OCI-LY7 (cell line): ENCODE results near the gene FNBP1. TPM values are rescaled to one million over a fixed set of nuclear protein-coding genes. Genes with fewer than 3 reads are reported as not detected.

Experiments used
- BruUV-seq: library from RNA; stranded (reverse); fragments of 400-500 nt; replicated peaks from 2 replicates; lab custom pipeline; 2021; lab: Mats Ljungman, UMichigan
- CTCF ChIA-PET: fragments of 300-600 bp; sonication (Branson Sonifier 250); formaldehyde crosslinking; loops from one replicate; lab custom pipeline; 2022; ENCODE audit warnings: antibody characterized with exemption; ENCODE audit not compliant: unreplicated experiment; lab: Charles Lee
- POLR2A ChIA-PET: fragments of 300-600 bp; sonication (Branson Sonifier 250); formaldehyde crosslinking; loops from one replicate; lab custom pipeline; 2022; ENCODE audit warnings: antibody characterized with exemption; lab: Charles Lee
- DNase-seq: peaks from one replicate; pipeline ENCODE4 v3.0.0-alpha.2; 2015; ENCODE audit warnings: low spot score
- H2AFZ ChIP-seq: fragments of 200-600 bp; sonication (generic), shearing (Covaris generic); 2 replicates; pipeline ENCODE4 v1.6.1; 2014; ENCODE audit warnings: mild to moderate bottlenecking, antibody characterized with exemption, low read length, moderate library complexity
- H3K27ac ChIP-seq: fragments of 200-600 bp; sonication (generic); 2 replicates; pipeline ENCODE4 v1.5.1; 2014; ENCODE audit warnings: mixed run types, low read depth, mild to moderate bottlenecking, moderate library complexity, low read length, inconsistent platforms; ENCODE audit not compliant: poor library complexity, severe bottlenecking
- H3K36me3 ChIP-seq: fragments of 200-600 bp; sonication (generic); 2 replicates; pipeline ENCODE4 v1.6.1; 2014; ENCODE audit warnings: mild to moderate bottlenecking, antibody characterized with exemption, low read length, moderate library complexity, mixed read lengths; ENCODE audit not compliant: insufficient read depth
- H3K4me1 ChIP-seq: fragments of 200-600 bp; sonication (generic); 2 replicates; pipeline ENCODE4 v1.5.1; 2014; ENCODE audit warnings: mild to moderate bottlenecking, low read length; ENCODE audit not compliant: insufficient read depth, poor library complexity, severe bottlenecking
- H3K4me2 ChIP-seq: fragments of 200-600 bp; sonication (generic); 2 replicates; pipeline ENCODE4 v1.6.1; 2014; ENCODE audit warnings: mild to moderate bottlenecking, low read length
- H3K4me3 ChIP-seq: fragments of 200-600 bp; sonication (generic); 2 replicates; pipeline ENCODE4 v1.5.1; 2014; ENCODE audit warnings: mild to moderate bottlenecking, low read depth, low read length; ENCODE audit not compliant: poor library complexity, severe bottlenecking
- H3K79me2 ChIP-seq: fragments of 200-600 bp; sonication (generic); 2 replicates; pipeline ENCODE4 v1.6.1; 2016; ENCODE audit warnings: low read depth, mild to moderate bottlenecking, low read length, moderate library complexity, mixed read lengths; ENCODE audit not compliant: insufficient read depth
- H3K9me2 ChIP-seq: fragments of 200-600 bp; sonication (generic); 2 replicates; pipeline ENCODE4 v1.6.1; 2016; ENCODE audit warnings: mild to moderate bottlenecking, low read length, mixed read lengths; ENCODE audit not compliant: insufficient read depth
- H3K9me3 ChIP-seq: fragments of 200-600 bp; sonication (generic); 2 replicates; pipeline ENCODE4 v1.6.1; 2014; ENCODE audit warnings: mild to moderate bottlenecking, mixed run types, low read length, mixed read lengths
- H4K20me1 ChIP-seq: fragments of 200-600 bp; sonication (generic); 2 replicates; pipeline ENCODE4 v1.6.1; 2014; ENCODE audit warnings: mild to moderate bottlenecking, antibody characterized with exemption, low read length, moderate library complexity, mixed read lengths; ENCODE audit not compliant: insufficient read depth
- CTCF ChIP-seq: fragments of 200-600 bp; sonication (generic); conservative IDR thresholded peaks from 2 replicates; pipeline ENCODE4 v1.5.1; 2014; ENCODE audit warnings: mild to moderate bottlenecking, antibody characterized with exemption, low read length, moderate library complexity, mixed read lengths
- EZH2phosphoT487 ChIP-seq: fragments of 200-600 bp; sonication (generic); IDR thresholded peaks from 2 replicates; pipeline ENCODE4 v1.6.1; 2018; ENCODE audit warnings: low read depth, borderline replicate concordance, mild to moderate bottlenecking, mixed run types, antibody characterized with exemption, low read length, moderate library complexity, mixed read lengths
- intact Hi-C: fragments of 100-400 bp; cut with micrococcal nuclease; formaldehyde crosslinking; loops from one replicate; pipeline ENCODE4 v1.10.0; 2022; ENCODE audit not compliant: unreplicated experiment
- total RNA-seq, 2 experiments: library from RNA; depleted of rRNA in 1 of 2; stranded (reverse); fragments of >200 nt in 1 of 2; shearing (Covaris generic) in 1 of 2; gene quantifications; 2 replicates each; pipeline ENCODE4 v1.2.3, GENCODE V29; 2014 to 2022

FNBP1 gene
- total RNA-seq, 2 experiments from 2014 or later, result 93.3 to 164 TPM

DNA sequence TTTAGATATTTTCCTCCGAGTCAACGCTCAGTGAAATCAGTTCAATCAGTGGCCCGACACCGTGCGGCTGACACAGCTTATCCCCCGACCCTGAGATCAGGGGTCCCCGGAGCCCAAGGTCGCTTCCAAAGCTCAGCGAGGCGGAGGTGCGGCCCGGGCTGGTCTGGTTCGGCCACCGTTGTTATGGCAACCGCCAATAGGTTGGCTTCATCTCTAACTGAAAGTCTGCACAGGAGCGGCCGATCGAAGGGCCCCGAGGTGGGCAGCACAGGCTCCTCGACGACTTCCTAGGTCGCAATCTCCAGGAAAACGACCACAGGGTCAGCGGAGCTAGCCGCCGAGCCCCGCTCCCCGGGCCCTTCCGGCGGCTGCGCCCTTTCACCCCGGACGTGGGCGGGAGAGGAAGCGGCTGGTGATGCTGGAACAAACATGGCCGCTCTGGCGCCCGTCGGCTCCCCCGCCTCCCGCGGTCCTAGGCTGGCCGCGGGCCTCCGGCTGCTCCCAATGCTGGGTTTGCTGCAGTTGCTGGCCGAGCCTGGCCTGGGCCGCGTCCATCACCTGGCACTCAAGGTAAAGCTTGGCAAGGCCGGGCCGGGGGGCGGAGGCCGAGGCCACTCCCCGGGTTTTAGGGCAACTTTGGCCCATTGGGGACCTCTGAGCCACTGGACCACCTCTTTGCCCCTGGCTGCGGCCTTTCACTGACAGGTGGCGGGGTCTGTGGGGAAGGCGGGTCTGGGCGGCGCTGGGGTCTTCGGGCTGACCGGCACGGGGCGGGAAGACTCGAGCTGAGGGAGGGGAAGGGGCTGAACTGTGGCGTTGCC, 10.7 kb upstream of the FNBP1 start, which contains the start of gene GPR107:
GPR107 (plus strand) TSS at position 403 of the 821 bp plus-strand sequence; CDS start at position 430, 27 bp downstream.
- peak; percentile 75 for DNase-seq
- TF ChIP-seq EZH2phosphoT487 (no peak), CTCF (no peak)
- CTCF ChIA-PET, result no interaction called here
- intact Hi-C loops, result no loop called here
- Histone ChIP-seq H3K27ac (peak within 1 kb of the TSS; percentile 50), H3K79me2 (peaks cover 73% of the 10 kb centered on the region), H2AFZ (peak within 1 kb of the TSS; percentile 59), H3K36me3 (peaks cover 9% of the 10 kb centered on the region; the same call in 1 of the 2 replicates), H3K9me2 (no peaks in the 10 kb centered on the region), H4K20me1 (no peaks in the 10 kb centered on the region; the same call in 1 of the 2 replicates), H3K4me3 (peak within 1 kb of the TSS; percentile 92), H3K9me3 (no peaks in the 10 kb centered on the region), H3K4me2 (peak within 1 kb of the TSS; percentile 99), H3K4me1 (peaks cover 52% of the 10 kb centered on the region)
- no TSS peak for BruUV-seq
- POLR2A ChIA-PET, result interaction anchor here (0.8 to 1.8 kb wide), 10 partner anchors 8 to 169 kb away, joined by 3 to 10 read pairs (median 4); partner anchors contain the start of gene FNBP1

GRCh38 chr9:130053109-130053503, 10.1 kb upstream of the FNBP1 start:
- Histone ChIP-seq H3K79me2 (peaks cover 67% of the 10 kb centered on the region), H3K27ac (peak overlapping the region; percentile 40), H3K4me2 (peak overlapping the region; percentile 99), H3K9me2 (no peaks in the 10 kb centered on the region), H2AFZ (peak overlapping the region; percentile 59; the same call in 1 of the 2 replicates), H3K4me1 (peaks cover 52% of the 10 kb centered on the region), H3K9me3 (no peaks in the 10 kb centered on the region), H3K36me3 (0 out of 2 replicates have a peak, but pooled peaks cover 3% of the 10 kb centered on the region), H3K4me3 (peak overlapping the region; percentile 92), H4K20me1 (no peaks in the 10 kb centered on the region; the same call in 1 of the 2 replicates)
- no peak for DNase-seq
- TSS peak; percentile 92 for BruUV-seq
- ChIA-PET POLR2A (interaction anchor here (0.9 to 1.8 kb wide), 9 partner anchors 9 to 166 kb away, joined by 3 to 10 read pairs (median 5); partner anchors contain the start of gene FNBP1), CTCF (no interaction called here)
- intact Hi-C loops, result no loop called here
- TF ChIP-seq CTCF (no peak), EZH2phosphoT487 (no peak)
